ENCODE data around the gene CLEC1B.

DNA sequence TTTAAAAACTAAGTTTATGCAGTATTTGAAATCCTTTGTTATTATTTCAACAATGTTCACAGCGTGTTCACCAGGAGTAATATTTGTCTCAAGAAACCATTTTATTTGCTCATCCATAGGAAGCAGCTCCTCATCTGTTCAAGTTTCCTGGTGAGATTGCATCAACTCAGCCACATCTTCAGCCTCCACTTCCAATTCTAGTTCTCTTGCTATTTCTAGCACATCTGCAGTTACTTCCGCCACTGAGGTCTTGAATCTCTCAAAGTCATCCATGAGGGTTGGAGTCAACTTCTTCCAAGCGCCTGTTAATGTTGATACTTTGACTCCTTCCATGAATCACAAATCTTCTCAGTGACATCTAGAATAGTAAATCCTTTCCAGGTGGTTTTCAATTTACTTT, 49.6 kb upstream of the CLEC1B start:
- TF ChIP-seq, protein P1, sequence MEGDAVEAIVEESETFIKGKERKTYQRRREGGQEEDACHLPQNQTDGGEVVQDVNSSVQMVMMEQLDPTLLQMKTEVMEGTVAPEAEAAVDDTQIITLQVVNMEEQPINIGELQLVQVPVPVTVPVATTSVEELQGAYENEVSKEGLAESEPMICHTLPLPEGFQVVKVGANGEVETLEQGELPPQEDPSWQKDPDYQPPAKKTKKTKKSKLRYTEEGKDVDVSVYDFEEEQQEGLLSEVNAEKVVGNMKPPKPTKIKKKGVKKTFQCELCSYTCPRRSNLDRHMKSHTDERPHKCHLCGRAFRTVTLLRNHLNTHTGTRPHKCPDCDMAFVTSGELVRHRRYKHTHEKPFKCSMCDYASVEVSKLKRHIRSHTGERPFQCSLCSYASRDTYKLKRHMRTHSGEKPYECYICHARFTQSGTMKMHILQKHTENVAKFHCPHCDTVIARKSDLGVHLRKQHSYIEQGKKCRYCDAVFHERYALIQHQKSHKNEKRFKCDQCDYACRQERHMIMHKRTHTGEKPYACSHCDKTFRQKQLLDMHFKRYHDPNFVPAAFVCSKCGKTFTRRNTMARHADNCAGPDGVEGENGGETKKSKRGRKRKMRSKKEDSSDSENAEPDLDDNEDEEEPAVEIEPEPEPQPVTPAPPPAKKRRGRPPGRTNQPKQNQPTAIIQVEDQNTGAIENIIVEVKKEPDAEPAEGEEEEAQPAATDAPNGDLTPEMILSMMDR (IDR thresholded peaks at IDR 0.05), result no peak
- no peak for TF ChIP-seq POLR2A (IDR thresholded peaks at IDR 0.05)

Data from breast epithelium (tissue), 3 donors.